Naive thymus-derived CD8-positive, alpha-beta T cell (primary cell): ENCODE data around the gene UHMK1. TPM values are rescaled to one million over a fixed set of nuclear protein-coding genes. Genes with fewer than 3 reads are reported as not detected.
A peak's percentile ranks its signal among the peaks of the same experiment; 100 is the strongest.
"Not testable (repeated sequence)": the region's sequence is repeated elsewhere in the genome, so short reads cannot be mapped to it uniquely, and the experiment has no call there.

ENCODE experiments used
- ATAC-seq, 2 donors: fragments of 150-1000 bp; cut with Tn5 transposase in 1 of 2; sonication (Bioruptor Pico), chemical (Tn5 transposase) in 1 of 2; 1 replicate in 1 of 2; 2 replicates in 1 of 2; pipeline ENCODE4 v1.10.0; 2021; ENCODE audit warnings: mild to moderate bottlenecking in 2 of 2, moderate library complexity in 2 of 2
- POLR2A ChIA-PET: fragments of 350-600 bp; sonication (Branson Sonifier 250); formaldehyde crosslinking; loops from one replicate; lab custom pipeline; 2021; ENCODE audit warnings: antibody characterized with exemption; lab: Charles Lee
- DNase-seq, 10 donors: peaks; one replicate each; pipeline versions ENCODE4 v3.0.0 to v3.0.0-alpha.2; 2020 to 2022
- H3K27ac Mint-ChIP-seq, 10 donors: one replicate each; pipeline ENCODE4 v1.8.0; 2020 to 2022; ENCODE audit warnings: mild to moderate bottlenecking in 10 of 10, mixed read lengths in 10 of 10, moderate library complexity in 4 of 10, inconsistent platforms in 1 of 10
- H3K27me3 Mint-ChIP-seq, 5 donors: one replicate each; pipeline ENCODE4 v1.8.0; 2021 to 2022; ENCODE audit warnings: mixed read lengths in 5 of 5
- H3K36me3 Mint-ChIP-seq, 3 donors: one replicate each; pipeline ENCODE4 v1.8.0; 2020 to 2022; ENCODE audit warnings: mixed read lengths in 3 of 3, mild to moderate bottlenecking in 2 of 3, inconsistent platforms in 1 of 3
- H3K4me1 Mint-ChIP-seq, 4 donors: one replicate each; pipeline ENCODE4 v1.8.0; 2021 to 2022; ENCODE audit warnings: mixed read lengths in 4 of 4
- H3K4me3 Mint-ChIP-seq, 10 donors: one replicate each; pipeline ENCODE4 v1.8.0; 2020 to 2022; ENCODE audit warnings: mild to moderate bottlenecking in 10 of 10, mixed read lengths in 10 of 10, moderate library complexity in 6 of 10, inconsistent platforms in 1 of 10
- H3K9me3 Mint-ChIP-seq, 9 donors: one replicate each; pipeline ENCODE4 v1.8.0; 2020 to 2022; ENCODE audit warnings: mixed read lengths in 9 of 9, mild to moderate bottlenecking in 3 of 9, inconsistent platforms in 1 of 9, moderate library complexity in 1 of 9
- polyA plus RNA-seq, 3 donors: library from polyadenylated mRNA; unstranded; fragments of 300-500 nt; fragmentation: Illumina TruSeq; gene quantifications; one replicate each; pipeline ENCODE4 v1.2.3, GENCODE V29; 2021
- total RNA-seq, 8 experiments: library from RNA in 2 of 8; stranded (reverse) in 2 of 8; gene quantifications; one replicate each; pipeline ENCODE4 v1.2.3 and lab custom pipeline; 2021 to 2026

The UHMK1 gene
- total and polyA plus RNA-seq, 5 experiments from 2014 or later = 48.4 to 75.9 (median 65.5) TPM

GRCh38 chr1:162557536-162557935, 59.9 kb downstream of the UHMK1 start:
- peaks cover 0 to 4% (median 0%) of the 10 kb centered on the region in 5 donors for H3K27me3 Mint-ChIP-seq
- POLR2A ChIA-PET = no interaction called here
- H3K27ac Mint-ChIP-seq = no peak overlapping the region
- H3K36me3 Mint-ChIP-seq = no peaks in the 10 kb centered on the region
- peaks cover 11 to 18% (median 16%) of the 10 kb centered on the region in 4 donors for H3K4me1 Mint-ChIP-seq
- H3K9me3 Mint-ChIP-seq = peaks cover 0 to 2% (median 0%) of the 10 kb centered on the region in 9 donors
- no peak for ATAC-seq
- no peak for DNase-seq
- no peak overlapping the region for H3K4me3 Mint-ChIP-seq

- ATAC-seq = no peak
- peak in 2 of 10 donors; percentile 12 to 17 for DNase-seq
- Mint-ChIP-seq H3K36me3 (no peaks in the 10 kb centered on the region), H3K9me3 (peaks cover 0 to 2% (median 0%) of the 10 kb centered on the region in 9 donors), H3K4me3 (peak overlapping the region; percentile 91 to 98 (median 94)), H3K27ac (peak overlapping the region; percentile 93 to 99 (median 98)), H3K27me3 (peaks cover 0 to 4% (median 0%) of the 10 kb centered on the region in 5 donors), H3K4me1 (peaks cover 20 to 35% (median 30%) of the 10 kb centered on the region in 4 donors)
- POLR2A ChIA-PET = interaction anchor here (0.8 to 1.6 kb wide), 3 partner anchors 11 to 64 kb away, joined by 3 to 6 read pairs (median 4); partner anchors contain the start of gene UHMK1
Measured at GRCh38 chr1:162560303-162561036, 62.9 kb downstream of the UHMK1 start.

- ATAC-seq (peak; percentile 89), DNase-seq (peak; percentile 94 to 98 (median 98))
- Mint-ChIP-seq H3K4me3 (peak overlapping the region; percentile 91 to 98 (median 94)), H3K36me3 (no peaks in the 10 kb centered on the region), H3K27ac (peak overlapping the region; percentile 93 to 99 (median 98)), H3K27me3 (peaks cover 0 to 4% (median 0%) of the 10 kb centered on the region in 5 donors), H3K9me3 (peaks cover 0 to 2% (median 0%) of the 10 kb centered on the region in 9 donors), H3K4me1 (peaks cover 22 to 36% (median 32%) of the 10 kb centered on the region in 4 donors)
- POLR2A ChIA-PET = interaction anchor here (1.4 to 1.6 kb wide), 2 partner anchors 12 to 63 kb away, joined by 4 to 6 read pairs; partner anchors contain the start of gene UHMK1
Measured at GRCh38 chr1:162561037-162561615, 63.5 kb downstream of the UHMK1 start.

GRCh38 chr1:162561616-162562469, 64.2 kb downstream of the UHMK1 start, which contains the start of gene UAP1:
Gene UAP1 (plus strand): TSS chr1:162561722. CDS start chr1:162566069, 4,347 bp downstream.
- Mint-ChIP-seq H3K27me3 (peaks cover 0 to 4% (median 0%) of the 10 kb centered on the region in 5 donors), H3K4me1 (peaks cover 22 to 37% (median 32%) of the 10 kb centered on the region in 4 donors), H3K4me3 (peak within 1 kb of the TSS; percentile 91 to 98 (median 94)), H3K9me3 (peaks cover 0 to 2% (median 0%) of the 10 kb centered on the region in 9 donors), H3K27ac (peak within 1 kb of the TSS; percentile 93 to 99 (median 98)), H3K36me3 (peaks cover 0 to 4% (median 3%) of the 10 kb centered on the region in 3 donors)
- POLR2A ChIA-PET = interaction anchor here (0.6 to 1.6 kb wide), 2 partner anchors 39 to 63 kb away, joined by 4 to 6 read pairs; partner anchors contain the start of gene UHMK1
- DNase-seq (peak in 2 of 10 donors; percentile 32 to 61), ATAC-seq (peak; percentile 46 to 52)

GRCh38 chr1:162562470-162562828, 64.8 kb downstream of the UHMK1 start:
- H3K27ac Mint-ChIP-seq = peak overlapping the region; percentile 73 to 99 (median 96)
- H3K4me1 Mint-ChIP-seq = peaks cover 23 to 40% (median 32%) of the 10 kb centered on the region in 4 donors
- DNase-seq (peak in 2 of 10 donors; percentile 7 to 9), ATAC-seq (no peak)
- peak overlapping the region; percentile 81 to 98 (median 94) for H3K4me3 Mint-ChIP-seq
- peaks cover 0 to 2% (median 0%) of the 10 kb centered on the region in 9 donors for H3K9me3 Mint-ChIP-seq
- POLR2A ChIA-PET = no interaction called here
- H3K27me3 Mint-ChIP-seq = no peaks in the 10 kb centered on the region
- peaks cover 0 to 8% (median 6%) of the 10 kb centered on the region in 3 donors for H3K36me3 Mint-ChIP-seq

GRCh38 chr1:162564762-162565218, 67.2 kb downstream of the UHMK1 start:
- H3K27me3 Mint-ChIP-seq = no peaks in the 10 kb centered on the region
- H3K9me3 Mint-ChIP-seq = peaks cover 0 to 2% (median 0%) of the 10 kb centered on the region in 9 donors
- DNase-seq (no peak), ATAC-seq (no peak)
- POLR2A ChIA-PET = no interaction called here
- H3K27ac Mint-ChIP-seq = peak overlapping the region in 4 of 10 donors; percentile 12 to 35 (median 23)
- peaks cover 27 to 40% (median 33%) of the 10 kb centered on the region in 4 donors for H3K4me1 Mint-ChIP-seq
- H3K4me3 Mint-ChIP-seq = no peak overlapping the region
- peaks cover 0 to 23% (median 15%) of the 10 kb centered on the region in 3 donors for H3K36me3 Mint-ChIP-seq

- Mint-ChIP-seq H3K4me1 (peaks cover 25 to 44% (median 31%) of the 10 kb centered on the region in 4 donors), H3K27ac (peak overlapping the region in 3 of 10 donors; percentile 17 to 30 (median 19)), H3K9me3 (peaks cover 0 to 2% (median 0%) of the 10 kb centered on the region in 9 donors), H3K27me3 (no peaks in the 10 kb centered on the region), H3K36me3 (peaks cover 0 to 25% (median 15%) of the 10 kb centered on the region in 3 donors), H3K4me3 (no peak overlapping the region)
- ATAC-seq = no peak
- POLR2A ChIA-PET = no interaction called here
- no peak for DNase-seq
Measured at GRCh38 chr1:162565460-162565859, 67.8 kb downstream of the UHMK1 start.

GRCh38 chr1:162566870-162567269, 69.3 kb downstream of the UHMK1 start:
- no peaks in the 10 kb centered on the region for H3K27me3 Mint-ChIP-seq
- H3K9me3 Mint-ChIP-seq = no peaks in the 10 kb centered on the region
- POLR2A ChIA-PET = interaction anchor here (0.8 kb wide), 1 partner anchor 68 kb away, joined by 3 read pairs; no protein-coding TSS in a partner anchor
- ATAC-seq (no peak), DNase-seq (no peak)
- H3K4me3 Mint-ChIP-seq = no peak overlapping the region
- peaks cover 0 to 25% (median 15%) of the 10 kb centered on the region in 3 donors for H3K36me3 Mint-ChIP-seq
- H3K4me1 Mint-ChIP-seq = peaks cover 18 to 39% (median 26%) of the 10 kb centered on the region in 4 donors
- peak overlapping the region in 1 of 10 donors; percentile 11 for H3K27ac Mint-ChIP-seq

- Mint-ChIP-seq H3K9me3 (no peaks in the 10 kb centered on the region), H3K36me3 (peaks cover 0 to 25% (median 15%) of the 10 kb centered on the region in 3 donors), H3K4me1 (peaks cover 14 to 31% (median 21%) of the 10 kb centered on the region in 4 donors), H3K27me3 (no peaks in the 10 kb centered on the region), H3K4me3 (no peak overlapping the region), H3K27ac (peak overlapping the region in 1 of 10 donors; percentile 27)
- POLR2A ChIA-PET = no interaction called here
- DNase-seq (no peak), ATAC-seq (no peak)
Measured at GRCh38 chr1:162568802-162569201, 71.2 kb downstream of the UHMK1 start.

GRCh38 chr1:162570718-162571117, 73.1 kb downstream of the UHMK1 start:
- POLR2A ChIA-PET = no interaction called here
- H3K4me3 Mint-ChIP-seq = no peak overlapping the region

GRCh38 chr1:162571121-162571520, 73.5 kb downstream of the UHMK1 start:
- H3K27ac Mint-ChIP-seq, POLR2A ChIA-PET: not testable (repeated sequence)

More at GRCh38 chr1:162570718-162571117, 73.1 kb downstream of the UHMK1 start:
- H3K4me1 Mint-ChIP-seq = peaks cover 5 to 18% (median 10%) of the 10 kb centered on the region in 4 donors
- H3K9me3 Mint-ChIP-seq = no peaks in the 10 kb centered on the region
- DNase-seq = no peak
- ATAC-seq = no peak
- H3K27ac Mint-ChIP-seq = peak overlapping the region in 1 of 10 donors; percentile 53
- H3K36me3 Mint-ChIP-seq = peaks cover 0 to 25% (median 15%) of the 10 kb centered on the region in 3 donors
- no peaks in the 10 kb centered on the region for H3K27me3 Mint-ChIP-seq

More at GRCh38 chr1:162571121-162571520, 73.5 kb downstream of the UHMK1 start:
- H3K4me1 Mint-ChIP-seq = peaks cover 5 to 18% (median 10%) of the 10 kb centered on the region in 4 donors
- DNase-seq, H3K27me3 Mint-ChIP-seq, ATAC-seq, H3K9me3 Mint-ChIP-seq, H3K4me3 Mint-ChIP-seq: not testable (repeated sequence)
- peaks cover 0 to 25% (median 15%) of the 10 kb centered on the region in 3 donors for H3K36me3 Mint-ChIP-seq
